Colonic mucosa (tissue), 4 donors: ENCODE data around the gene SH3RF2. TPM values are rescaled to one million over a fixed set of nuclear protein-coding genes. Genes with fewer than 3 reads are reported as not detected.

Experiments used
- DNase-seq: peaks from one replicate; pipeline ENCODE4 v3.0.0-alpha.2; 2020
- H3K27ac ChIP-seq: fragments of 200-600 bp; one replicate; pipeline ENCODE4 v1.8.0; 2021
- H3K27me3 ChIP-seq: fragments of 200-600 bp; one replicate; pipeline ENCODE4 v1.8.0; 2021
- H3K36me3 ChIP-seq: fragments of 200-600 bp; one replicate; pipeline ENCODE4 v1.8.0; 2021
- H3K4me1 ChIP-seq: fragments of 200-600 bp; one replicate; pipeline ENCODE4 v1.8.0; 2021; ENCODE audit warnings: mild to moderate bottlenecking
- H3K4me3 ChIP-seq: fragments of 200-600 bp; one replicate; pipeline ENCODE4 v1.8.0; 2021
- H3K9ac ChIP-seq, 2 donors: one replicate each; pipeline ENCODE4 v1.7.0; 2013; ENCODE audit warnings: control low read depth in 2 of 2, low read depth in 2 of 2, low read length in 2 of 2
- H3K9me3 ChIP-seq: fragments of 200-600 bp; one replicate; pipeline ENCODE4 v1.8.0; 2021
- CTCF ChIP-seq: fragments of 200-600 bp; IDR thresholded peaks from one replicate; pipeline ENCODE4 v1.8.0; 2022; ENCODE audit warnings: antibody characterized with exemption, mild to moderate bottlenecking
- intact Hi-C: fragments of 100-400 bp; cut with DNase I; formaldehyde crosslinking; loops from one replicate; pipeline ENCODE4 v1.14.1; 2022
- total RNA-seq, 2 donors: library from RNA; stranded (reverse); fragmentation: NEBNext Ultra II Directional in 1 of 2; extraction: Animal tissue kit (Norgen Biotek cat#: 25700) in 1 of 2; gene quantifications; one replicate each; pipeline ENCODE4 v1.2.1, GENCODE V29; 2021
- donor health status: healthy.
- donor health status: DM: no; HTN: no; CAD: no.
- donor health status: DM: no; HTN: no; CAD: no.

Gene SH3RF2
- total RNA-seq, 2 donors from 2014 or later, result 58.2 to 59.3 TPM

GRCh38 chr5:146088098-146088497, 151.7 kb downstream of the SH3RF2 start:
- H3K4me3 ChIP-seq, result no peak overlapping the region
- H3K27me3 ChIP-seq, result no peaks in the 10 kb centered on the region
- TF ChIP-seq CTCF, result no peak
- no peaks in the 10 kb centered on the region for H3K36me3 ChIP-seq
- no peak for DNase-seq
- no peak overlapping the region for H3K27ac ChIP-seq
- intact Hi-C loops, result no loop called here
- H3K9ac ChIP-seq, result no peak overlapping the region
- no peaks in the 10 kb centered on the region for H3K9me3 ChIP-seq
- no peaks in the 10 kb centered on the region for H3K4me1 ChIP-seq

- no peak for DNase-seq
- intact Hi-C loops, result no loop called here
- Histone ChIP-seq H3K4me3 (no peak overlapping the region), H3K4me1 (no peaks in the 10 kb centered on the region), H3K36me3 (no peaks in the 10 kb centered on the region), H3K27me3 (no peaks in the 10 kb centered on the region), H3K9me3 (no peaks in the 10 kb centered on the region), H3K9ac (no peak overlapping the region), H3K27ac (no peak overlapping the region)
- no peak for TF ChIP-seq CTCF
Observed at GRCh38 chr5:146089287-146089686, 152.9 kb downstream of the SH3RF2 start.

GRCh38 chr5:146091881-146092280, 155.5 kb downstream of the SH3RF2 start:
- Histone ChIP-seq H3K4me3 (no peak overlapping the region), H3K27ac (no peak overlapping the region), H3K9ac (no peak overlapping the region), H3K4me1 (no peaks in the 10 kb centered on the region), H3K27me3 (no peaks in the 10 kb centered on the region), H3K9me3 (no peaks in the 10 kb centered on the region), H3K36me3 (no peaks in the 10 kb centered on the region)
- intact Hi-C loops, result no loop called here
- TF ChIP-seq CTCF, result no peak
- DNase-seq, result no peak

GRCh38 chr5:146098047-146098446, 161.7 kb downstream of the SH3RF2 start:
- no peaks in the 10 kb centered on the region for H3K36me3 ChIP-seq
- H3K9me3 ChIP-seq, result no peaks in the 10 kb centered on the region
- H3K27me3 ChIP-seq, result no peaks in the 10 kb centered on the region
- TF ChIP-seq CTCF, result no peak
- no peak overlapping the region for H3K9ac ChIP-seq
- no peak for DNase-seq
- H3K27ac ChIP-seq, result no peak overlapping the region
- intact Hi-C loops, result no loop called here
- H3K4me1 ChIP-seq, result no peaks in the 10 kb centered on the region
- H3K4me3 ChIP-seq, result no peak overlapping the region

GRCh38 chr5:146101646-146102045, 165.3 kb downstream of the SH3RF2 start:
- Histone ChIP-seq H3K36me3 (no peaks in the 10 kb centered on the region), H3K4me1 (no peaks in the 10 kb centered on the region), H3K4me3 (no peak overlapping the region), H3K27ac (no peak overlapping the region), H3K27me3 (no peaks in the 10 kb centered on the region), H3K9ac (no peak overlapping the region), H3K9me3 (no peaks in the 10 kb centered on the region)
- no peak for DNase-seq
- TF ChIP-seq CTCF, result no peak
- intact Hi-C loops, result no loop called here

GRCh38 chr5:146103594-146103993, 167.2 kb downstream of the SH3RF2 start:
- no peak overlapping the region for H3K4me3 ChIP-seq
- H3K36me3 ChIP-seq, result no peaks in the 10 kb centered on the region
- no peaks in the 10 kb centered on the region for H3K4me1 ChIP-seq
- DNase-seq, result no peak
- no peaks in the 10 kb centered on the region for H3K27me3 ChIP-seq
- no peak overlapping the region for H3K9ac ChIP-seq
- no peak overlapping the region for H3K27ac ChIP-seq
- no peak for TF ChIP-seq CTCF
- H3K9me3 ChIP-seq, result no peaks in the 10 kb centered on the region
- intact Hi-C loops, result no loop called here
